Loucy (cell line): ENCODE measurements around the gene PHF13.

Experiments used
- H2AFZ ChIP-seq: fragments of 200-600 bp; sonication (generic); 2 replicates; pipeline ENCODE4 v1.6.0; 2016; ENCODE audit warnings: antibody characterized with exemption, mild to moderate bottlenecking, low read length, moderate library complexity
- H3F3A ChIP-seq: fragments of 200-600 bp; 2 replicates; pipeline ENCODE4 v1.6.0; 2016; ENCODE audit warnings: antibody characterized with exemption, low read depth, mild to moderate bottlenecking
- H3K27me3 ChIP-seq: fragments of 200-600 bp; sonication (generic); 2 replicates; pipeline ENCODE4 v1.6.1; 2014; ENCODE audit warnings: low read length, mild to moderate bottlenecking; ENCODE audit not compliant: insufficient read depth, poor library complexity, severe bottlenecking
- H3K36me3 ChIP-seq: fragments of 200-600 bp; sonication (generic); 2 replicates; pipeline ENCODE4 v1.6.1; 2016; ENCODE audit warnings: low read length; ENCODE audit not compliant: insufficient read depth
- H3K4me1 ChIP-seq: fragments of 200-600 bp; sonication (generic); 2 replicates; pipeline ENCODE4 v1.5.1; 2014; ENCODE audit warnings: low read length, mild to moderate bottlenecking; ENCODE audit not compliant: insufficient read depth, poor library complexity, severe bottlenecking
- H3K4me2 ChIP-seq: fragments of 200-600 bp; sonication (generic); 2 replicates; pipeline ENCODE4 v1.6.0; 2014; ENCODE audit warnings: antibody characterized with exemption, low read length, low read depth, mild to moderate bottlenecking; ENCODE audit not compliant: poor library complexity, severe bottlenecking
- H3K4me3 ChIP-seq: fragments of 200-600 bp; sonication (generic); 2 replicates; pipeline ENCODE4 v1.5.1; 2014; ENCODE audit warnings: low read length, mild to moderate bottlenecking, mixed read lengths; ENCODE audit not compliant: poor library complexity, severe bottlenecking
- H3K79me2 ChIP-seq: fragments of 200-600 bp; sonication (generic); 2 replicates; pipeline ENCODE4 v1.6.1; 2014; ENCODE audit warnings: low read length; ENCODE audit not compliant: insufficient read depth
- H3K9ac ChIP-seq: fragments of 200-600 bp; sonication (generic); 2 replicates; pipeline ENCODE4 v1.6.0; 2014; ENCODE audit warnings: mild to moderate bottlenecking, low read depth, low read length, moderate library complexity; ENCODE audit not compliant: poor library complexity, severe bottlenecking
- H3K9me2 ChIP-seq: fragments of 200-600 bp; sonication (generic); replicated peaks from 2 replicates; pipeline ENCODE4 v1.6.1; 2016; ENCODE audit warnings: low read depth, low read length, mixed read lengths
- H3K9me3 ChIP-seq: fragments of 200-600 bp; sonication (generic); 2 replicates; pipeline ENCODE4 v1.6.1; 2014; ENCODE audit warnings: mild to moderate bottlenecking, antibody characterized with exemption, low read length, low read depth; ENCODE audit not compliant: insufficient read depth
- H4K20me1 ChIP-seq: fragments of 200-600 bp; sonication (generic); 2 replicates; pipeline ENCODE4 v1.6.0; 2014; ENCODE audit warnings: antibody characterized with exemption, low read length, mild to moderate bottlenecking; ENCODE audit not compliant: insufficient read depth, poor library complexity, severe bottlenecking
- CTCF ChIP-seq: fragments of 200-600 bp; sonication (generic); conservative IDR thresholded peaks from 2 replicates; pipeline ENCODE4 v1.5.1; 2014; ENCODE audit warnings: mild to moderate bottlenecking, antibody characterized with exemption, low read length
- EZH2phosphoT487 ChIP-seq: fragments of 200-600 bp; IDR thresholded peaks from 2 replicates; pipeline ENCODE4 v1.6.1; 2018; ENCODE audit warnings: antibody characterized with exemption, mild to moderate bottlenecking, moderate library complexity, borderline replicate concordance

The PHF13 gene

GRCh38 chr1:6577831-6578525 is 35.6 kb upstream of the PHF13 start:
- no peak overlapping the region for H3K4me3 ChIP-seq

GRCh38 chr1:6578624-6579373 is 34.7 kb upstream of the PHF13 start:
- no peak for TF ChIP-seq EZH2phosphoT487
- no peak for TF ChIP-seq CTCF
- Histone ChIP-seq H3K4me1 (peaks cover 17% of the 10 kb centered on the region), H3K27me3 (no peaks in the 10 kb centered on the region), H3K9me2 (no peaks in the 10 kb centered on the region), H2AFZ (no peak overlapping the region), H4K20me1 (peaks cover 17% of the 10 kb centered on the region), H3K36me3 (no peaks in the 10 kb centered on the region), H3K4me2 (peak overlapping the region; percentile 63), H3F3A (no peaks in the 10 kb centered on the region), H3K9me3 (no peaks in the 10 kb centered on the region), H3K4me3 (peak overlapping the region; percentile 83), H3K79me2 (peaks cover 26% of the 10 kb centered on the region), H3K9ac (peak overlapping the region; percentile 7)

More at GRCh38 chr1:6577831-6578525, 35.6 kb upstream of the PHF13 start:
- H3K27me3 ChIP-seq = no peaks in the 10 kb centered on the region
- H3K79me2 ChIP-seq = peaks cover 26% of the 10 kb centered on the region
- no peak overlapping the region for H2AFZ ChIP-seq
- peaks cover 17% of the 10 kb centered on the region for H4K20me1 ChIP-seq
- H3K9me3 ChIP-seq = no peaks in the 10 kb centered on the region
- H3K9ac ChIP-seq = no peak overlapping the region
- no peaks in the 10 kb centered on the region for H3K9me2 ChIP-seq
- no peak overlapping the region for H3K4me2 ChIP-seq
- H3F3A ChIP-seq = no peaks in the 10 kb centered on the region
- TF ChIP-seq CTCF (no peak), EZH2phosphoT487 (no peak)
- no peaks in the 10 kb centered on the region for H3K36me3 ChIP-seq
- peaks cover 17% of the 10 kb centered on the region for H3K4me1 ChIP-seq

DNA sequence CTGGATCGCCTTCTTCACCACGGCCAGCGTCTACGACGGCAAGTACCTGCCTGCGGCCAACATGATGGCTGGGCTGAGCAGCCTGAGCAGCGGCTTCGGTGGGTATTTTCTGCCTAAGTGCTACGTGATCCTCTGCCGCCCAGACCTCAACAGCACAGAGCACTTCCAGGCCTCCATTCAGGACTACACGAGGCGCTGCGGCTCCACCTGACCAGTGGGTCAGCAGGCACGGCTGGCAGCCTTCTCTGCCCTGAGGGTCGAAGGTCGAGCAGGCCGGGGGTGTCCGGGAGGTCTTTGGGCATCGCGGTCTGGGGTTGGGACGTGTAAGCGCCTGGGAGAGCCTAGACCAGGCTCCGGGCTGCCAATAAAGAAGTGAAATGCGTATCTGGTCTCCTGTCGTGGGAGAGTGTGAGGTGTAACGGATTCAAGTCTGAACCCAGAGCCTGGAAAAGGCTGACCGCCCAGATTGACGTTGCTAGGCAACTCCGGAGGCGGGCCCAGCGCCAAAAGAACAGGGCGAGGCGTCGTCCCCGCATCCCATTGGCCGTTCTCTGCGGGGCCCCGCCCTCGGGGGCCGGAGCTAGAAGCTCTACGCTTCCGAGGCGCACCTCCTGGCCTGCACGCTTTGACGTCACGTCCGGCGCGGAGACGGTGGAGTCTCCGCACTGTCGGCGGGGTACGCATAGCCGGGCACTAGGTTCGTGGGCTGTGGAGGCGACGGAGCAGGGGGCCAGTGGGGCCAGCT is 34.0 kb upstream of the PHF13 start, which contains the start of gene ZBTB48:
TSS of gene ZBTB48 (plus strand) at position 621 of the 745 bp plus-strand sequence. CDS start 616 bp downstream, outside the sequence.
- peak within 1 kb of the TSS; percentile 77 for H3K9ac ChIP-seq
- H3K36me3 ChIP-seq = no peaks in the 10 kb centered on the region
- H3K4me2 ChIP-seq = peak within 1 kb of the TSS; percentile 88
- TF ChIP-seq CTCF (no peak), EZH2phosphoT487 (no peak)
- no peaks in the 10 kb centered on the region for H3K9me2 ChIP-seq
- H3F3A ChIP-seq = no peaks in the 10 kb centered on the region
- H3K79me2 ChIP-seq = peaks cover 26% of the 10 kb centered on the region
- H4K20me1 ChIP-seq = peaks cover 17% of the 10 kb centered on the region
- H3K4me1 ChIP-seq = peaks cover 17% of the 10 kb centered on the region
- H3K27me3 ChIP-seq = no peaks in the 10 kb centered on the region
- H3K4me3 ChIP-seq = peak within 1 kb of the TSS; percentile 83
- peak within 1 kb of the TSS; percentile 61 for H2AFZ ChIP-seq
- H3K9me3 ChIP-seq = no peaks in the 10 kb centered on the region
